Osteocyte (in vitro differentiated cells): ENCODE measurements around the gene PDF. TPM values are rescaled to one million over a fixed set of nuclear protein-coding genes. Genes with fewer than 3 reads are reported as not detected.

Experiments
- DNase-seq: peaks from one replicate; pipeline ENCODE4 v3.0.0; 2021; ENCODE audit warnings: mixed read lengths; ENCODE audit not compliant: unreplicated experiment; ENCODE audit errors: extremely low spot score
- H3K27ac Mint-ChIP-seq: one replicate; pipeline ENCODE4 v1.8.0; 2021; ENCODE audit warnings: mild to moderate bottlenecking, mixed read lengths; ENCODE audit not compliant: unreplicated experiment
- H3K27me3 Mint-ChIP-seq: one replicate; pipeline ENCODE4 v1.8.0; 2021; ENCODE audit warnings: mixed read lengths; ENCODE audit not compliant: unreplicated experiment
- H3K36me3 Mint-ChIP-seq: one replicate; pipeline ENCODE4 v1.8.0; 2021; ENCODE audit warnings: mixed read lengths; ENCODE audit not compliant: unreplicated experiment
- H3K4me1 Mint-ChIP-seq: one replicate; pipeline ENCODE4 v1.8.0; 2021; ENCODE audit warnings: mixed read lengths; ENCODE audit not compliant: unreplicated experiment
- H3K4me3 Mint-ChIP-seq: one replicate; pipeline ENCODE4 v1.8.0; 2021; ENCODE audit warnings: mild to moderate bottlenecking, moderate library complexity, mixed read lengths; ENCODE audit not compliant: unreplicated experiment
- H3K9me3 Mint-ChIP-seq: one replicate; pipeline ENCODE4 v1.8.0; 2021; ENCODE audit warnings: mixed read lengths; ENCODE audit not compliant: unreplicated experiment
- total RNA-seq: library from RNA; stranded (reverse); gene quantifications from 2 replicates; pipeline ENCODE4 v1.2.1, GENCODE V29; 2021
- TF ChIP-seq, protein P1 (sequence below): fragments of 200-600 bp; sonication (generic); IDR thresholded peaks from 2 replicates; pipeline ENCODE4 v1.5.0; 2021; ENCODE audit warnings: antibody characterized with exemption, mild to moderate bottlenecking, moderate library complexity

The PDF gene
- total RNA-seq, 1 donor from 2014 or later: 12.6 TPM

- no peaks in the 10 kb centered on the region for H3K27me3 Mint-ChIP-seq
- H3K4me3 Mint-ChIP-seq: no peak overlapping the region
- peaks cover 41% of the 10 kb centered on the region for H3K36me3 Mint-ChIP-seq
Observed at GRCh38 chr16:69321080-69321479, 9.3 kb downstream of the PDF start.

GRCh38 chr16:69320740-69321073 is 9.7 kb downstream of the PDF start:
- Mint-ChIP-seq H3K4me3 (no peak overlapping the region), H3K27me3 (no peaks in the 10 kb centered on the region), H3K9me3 (no peaks in the 10 kb centered on the region), H3K4me1 (peaks cover under 1% of the 10 kb centered on the region), H3K36me3 (peaks cover 41% of the 10 kb centered on the region), H3K27ac (no peak overlapping the region)
- TF ChIP-seq, protein P1, sequence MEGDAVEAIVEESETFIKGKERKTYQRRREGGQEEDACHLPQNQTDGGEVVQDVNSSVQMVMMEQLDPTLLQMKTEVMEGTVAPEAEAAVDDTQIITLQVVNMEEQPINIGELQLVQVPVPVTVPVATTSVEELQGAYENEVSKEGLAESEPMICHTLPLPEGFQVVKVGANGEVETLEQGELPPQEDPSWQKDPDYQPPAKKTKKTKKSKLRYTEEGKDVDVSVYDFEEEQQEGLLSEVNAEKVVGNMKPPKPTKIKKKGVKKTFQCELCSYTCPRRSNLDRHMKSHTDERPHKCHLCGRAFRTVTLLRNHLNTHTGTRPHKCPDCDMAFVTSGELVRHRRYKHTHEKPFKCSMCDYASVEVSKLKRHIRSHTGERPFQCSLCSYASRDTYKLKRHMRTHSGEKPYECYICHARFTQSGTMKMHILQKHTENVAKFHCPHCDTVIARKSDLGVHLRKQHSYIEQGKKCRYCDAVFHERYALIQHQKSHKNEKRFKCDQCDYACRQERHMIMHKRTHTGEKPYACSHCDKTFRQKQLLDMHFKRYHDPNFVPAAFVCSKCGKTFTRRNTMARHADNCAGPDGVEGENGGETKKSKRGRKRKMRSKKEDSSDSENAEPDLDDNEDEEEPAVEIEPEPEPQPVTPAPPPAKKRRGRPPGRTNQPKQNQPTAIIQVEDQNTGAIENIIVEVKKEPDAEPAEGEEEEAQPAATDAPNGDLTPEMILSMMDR: no peak
- no peak for DNase-seq

More at GRCh38 chr16:69321080-69321479, 9.3 kb downstream of the PDF start:
- Mint-ChIP-seq H3K4me1 (peaks cover 2% of the 10 kb centered on the region), H3K9me3 (no peaks in the 10 kb centered on the region), H3K27ac (no peak overlapping the region)
- TF ChIP-seq, protein P1: no peak
- no peak for DNase-seq

- no peak for DNase-seq
- no peaks in the 10 kb centered on the region for H3K4me1 Mint-ChIP-seq
- peaks cover 43% of the 10 kb centered on the region for H3K36me3 Mint-ChIP-seq
- no peak overlapping the region for H3K4me3 Mint-ChIP-seq
- TF ChIP-seq, protein P1: no peak
- H3K27me3 Mint-ChIP-seq: no peaks in the 10 kb centered on the region
- no peaks in the 10 kb centered on the region for H3K9me3 Mint-ChIP-seq
- no peak overlapping the region for H3K27ac Mint-ChIP-seq
Observed at GRCh38 chr16:69319826-69320739, 10.3 kb downstream of the PDF start.

DNA sequence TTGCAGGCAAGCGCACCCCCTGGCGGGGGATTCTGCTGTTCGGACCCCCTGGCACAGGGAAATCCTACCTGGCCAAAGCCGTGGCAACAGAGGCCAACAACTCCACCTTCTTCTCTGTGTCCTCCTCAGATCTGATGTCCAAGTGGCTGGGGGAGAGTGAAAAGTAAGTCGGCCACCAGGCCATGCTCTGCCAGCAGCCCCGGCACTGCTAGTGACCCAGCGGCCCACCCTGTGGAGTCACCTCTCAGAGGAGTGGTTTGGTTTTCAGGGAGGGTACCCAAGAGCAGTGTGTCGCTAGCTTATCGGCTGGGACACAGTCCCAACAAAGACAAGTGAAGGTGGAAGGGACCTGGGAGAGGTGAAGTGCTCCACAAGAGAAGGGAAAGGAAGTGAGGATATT is 11.0 kb downstream of the PDF start:
- Mint-ChIP-seq H3K27ac (no peak overlapping the region), H3K36me3 (peaks cover 43% of the 10 kb centered on the region), H3K9me3 (no peaks in the 10 kb centered on the region), H3K4me3 (no peak overlapping the region), H3K4me1 (no peaks in the 10 kb centered on the region), H3K27me3 (no peaks in the 10 kb centered on the region)
- TF ChIP-seq, protein P1: no peak
- no peak for DNase-seq

GRCh38 chr16:69318911-69319289 is 11.5 kb downstream of the PDF start:
- Mint-ChIP-seq H3K27me3 (no peaks in the 10 kb centered on the region), H3K4me1 (no peaks in the 10 kb centered on the region), H3K4me3 (no peak overlapping the region), H3K9me3 (no peaks in the 10 kb centered on the region), H3K27ac (no peak overlapping the region), H3K36me3 (peaks cover 43% of the 10 kb centered on the region)
- DNase-seq: no peak
- TF ChIP-seq, protein P1: no peak
